Retinal pigment epithelial cell (primary cell): ENCODE data around the gene CAD.

Experiments used
- DNase-seq: peaks from one replicate; pipeline ENCODE4 v3.0.0-alpha.2; 2010; ENCODE audit warnings: low read depth
- H3K4me3 ChIP-seq: 2 replicates; pipeline ENCODE4 v1.5.1; 2011; ENCODE audit warnings: mild to moderate bottlenecking, low read length, control low read depth, moderate library complexity
- CTCF ChIP-seq: conservative IDR thresholded peaks from 2 replicates; pipeline ENCODE4 v1.5.1; 2011; ENCODE audit warnings: low read depth, low read length, control low read depth, inconsistent platforms

Gene CAD

GRCh38 chr2:27249159-27249890, 32.2 kb downstream of the CAD start:
- no peak for DNase-seq
- TF ChIP-seq CTCF = no peak
- H3K4me3 ChIP-seq = no peak overlapping the region

GRCh38 chr2:27249891-27250651, 32.9 kb downstream of the CAD start:
- no peak overlapping the region for H3K4me3 ChIP-seq
- DNase-seq = no peak
- peak; percentile 90 for TF ChIP-seq CTCF

- DNase-seq = no peak
- H3K4me3 ChIP-seq = no peak overlapping the region
Observed at GRCh38 chr2:27250652-27251379, 33.6 kb downstream of the CAD start.

GRCh38 chr2:27251766-27252165, 34.6 kb downstream of the CAD start:
- no peak for TF ChIP-seq CTCF
- no peak overlapping the region for H3K4me3 ChIP-seq
- DNase-seq = no peak

More at GRCh38 chr2:27250652-27251379, 33.6 kb downstream of the CAD start:
- no peak for TF ChIP-seq CTCF

- TF ChIP-seq CTCF = no peak
- no peak for DNase-seq
- H3K4me3 ChIP-seq = no peak overlapping the region
Observed at GRCh38 chr2:27255187-27255586, 38.0 kb downstream of the CAD start.

- no peak overlapping the region for H3K4me3 ChIP-seq
- DNase-seq = no peak
Observed at GRCh38 chr2:27255660-27256059, 38.5 kb downstream of the CAD start.

More at GRCh38 chr2:27255660-27256059, 38.5 kb downstream of the CAD start:
- TF ChIP-seq CTCF = no peak
